GM18907 (cell line): ENCODE measurements around the gene GABPB2.
"Not testable (repeated sequence)": the region's sequence is repeated elsewhere in the genome, so short reads cannot be mapped to it uniquely, and the experiment has no call there.

Experiments used
- ATAC-seq: cut with Tn5 transposase; IDR thresholded peaks from one replicate; pipeline ENCODE4 v1.9.1; 2021; ENCODE audit warnings: mild to moderate bottlenecking, moderate library complexity; ENCODE audit not compliant: unreplicated experiment

The GABPB2 gene

GRCh38 chr1:151059109-151060006 lies 11.2 kb upstream of the GABPB2 start, which contains the start of gene CDC42SE1:
TSS of gene CDC42SE1 (minus strand) at chr1:151059622. CDS start at chr1:151055730, 3,892 bp downstream.
- peak; percentile 77 for ATAC-seq

DNA sequence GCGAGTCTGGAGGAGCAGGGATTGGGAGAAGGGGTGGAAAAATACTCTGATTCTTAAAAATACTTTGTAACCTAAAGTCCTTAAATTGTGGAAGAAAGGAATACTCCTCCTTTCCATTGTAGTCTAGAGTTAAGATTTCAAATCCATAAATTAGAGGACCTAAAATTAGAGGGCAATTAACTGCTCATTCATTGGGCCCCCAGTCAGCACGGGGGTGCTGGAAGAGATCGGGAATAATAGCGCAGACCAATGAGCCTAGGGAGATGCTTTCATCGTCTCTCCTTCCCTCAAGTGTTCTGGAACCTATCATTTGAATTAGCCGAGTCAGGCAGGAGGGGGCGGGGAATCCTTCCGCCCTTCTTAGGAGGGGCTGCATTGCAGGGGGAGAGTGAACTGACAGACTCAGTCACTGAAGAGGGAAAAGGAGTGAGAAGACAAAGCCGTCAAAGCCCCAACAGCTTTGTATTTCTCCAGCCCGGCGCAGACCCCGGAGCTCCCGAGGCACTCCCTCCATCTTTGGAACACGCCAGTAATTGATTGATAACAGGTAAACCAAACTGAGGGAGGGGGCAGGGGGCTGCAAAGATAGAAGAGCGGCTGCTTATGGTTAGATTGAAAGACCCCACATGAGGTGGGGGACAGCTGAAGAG lies 10.4 kb upstream of the GABPB2 start, which contains the start of gene MLLT11:
Gene MLLT11, plus strand, starts transcription at position 391 of the 650 bp plus-strand sequence. CDS start 6,828 bp downstream, outside the sequence.
- ATAC-seq = no peak

GRCh38 chr1:151060657-151061421 lies 9.7 kb upstream of the GABPB2 start:
- no peak for ATAC-seq

GRCh38 chr1:151061704-151062103 lies 8.9 kb upstream of the GABPB2 start:
- ATAC-seq = no peak

DNA sequence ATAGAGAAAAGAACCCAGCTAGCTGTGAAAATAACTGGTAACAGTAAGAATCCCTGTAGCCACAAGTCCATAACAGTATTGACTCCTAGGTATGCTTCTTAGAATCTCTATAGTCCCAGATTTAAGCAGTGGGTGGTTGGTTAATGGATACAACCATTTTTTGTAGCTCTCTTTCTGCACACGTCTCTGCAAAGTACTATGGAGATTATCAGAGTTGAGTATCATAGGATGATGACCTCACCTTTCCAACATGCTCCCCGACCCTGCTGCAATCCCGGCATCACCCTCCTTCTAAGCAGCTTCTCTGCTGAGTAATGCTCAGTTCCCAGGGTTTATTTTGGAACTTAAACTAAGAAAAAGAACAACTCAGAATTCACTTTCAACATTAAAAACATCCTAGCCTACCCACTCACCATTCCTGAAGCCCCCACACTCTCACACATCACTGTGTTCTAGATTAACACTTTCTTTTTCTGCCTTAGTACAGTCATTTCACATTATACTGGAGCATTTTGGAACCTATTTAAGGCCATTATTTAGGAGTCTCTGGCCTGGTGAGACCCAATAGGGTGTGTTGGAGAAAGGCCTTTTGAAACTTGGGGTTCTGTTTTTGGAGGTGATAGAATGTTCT lies 7.7 kb upstream of the GABPB2 start:
- ATAC-seq = no peak

DNA sequence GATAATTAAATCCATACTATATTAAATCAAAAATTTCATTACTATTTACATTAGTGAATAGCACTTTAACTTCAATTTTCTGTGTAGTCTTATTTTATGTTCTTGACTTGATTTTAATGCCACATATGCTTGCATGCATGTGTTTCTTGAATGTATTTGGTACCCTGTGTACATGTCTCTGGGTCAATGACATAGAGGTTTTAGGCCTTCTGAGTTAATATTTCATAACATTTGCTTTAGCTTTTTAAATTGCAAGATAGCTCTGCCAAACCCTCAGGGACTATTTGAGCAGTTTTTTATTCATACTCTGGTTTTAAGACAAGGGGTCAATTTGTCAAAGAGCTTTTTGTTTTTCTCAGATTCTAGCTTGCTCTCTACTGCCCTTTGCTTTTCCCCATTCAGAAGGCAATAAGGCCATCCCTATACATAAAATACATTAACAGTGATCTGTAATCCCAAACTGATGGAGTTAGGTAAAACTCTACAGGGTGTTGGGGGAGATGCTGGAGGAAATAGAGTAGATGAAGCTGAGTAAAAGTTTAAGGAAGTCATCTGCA lies 5.4 kb upstream of the GABPB2 start:
- no peak for ATAC-seq

GRCh38 chr1:151067185-151067584 lies 3.4 kb upstream of the GABPB2 start:
- ATAC-seq = no peak

- ATAC-seq = no peak
Observed at GRCh38 chr1:151069103-151069486, 1.5 kb upstream of the GABPB2 start.

- no peak for ATAC-seq
Observed at GRCh38 chr1:151072224-151072623, 1.7 kb downstream of the GABPB2 start.

- ATAC-seq = no peak
Observed at GRCh38 chr1:151085953-151086559, 15.5 kb downstream of the GABPB2 start.

GRCh38 chr1:151097426-151097825 lies 26.9 kb downstream of the GABPB2 start:
- not testable (repeated sequence) for ATAC-seq

- ATAC-seq = no peak
Observed at GRCh38 chr1:151098126-151098525, 27.6 kb downstream of the GABPB2 start.

GRCh38 chr1:151104630-151105029 lies 34.1 kb downstream of the GABPB2 start:
- no peak for ATAC-seq

DNA sequence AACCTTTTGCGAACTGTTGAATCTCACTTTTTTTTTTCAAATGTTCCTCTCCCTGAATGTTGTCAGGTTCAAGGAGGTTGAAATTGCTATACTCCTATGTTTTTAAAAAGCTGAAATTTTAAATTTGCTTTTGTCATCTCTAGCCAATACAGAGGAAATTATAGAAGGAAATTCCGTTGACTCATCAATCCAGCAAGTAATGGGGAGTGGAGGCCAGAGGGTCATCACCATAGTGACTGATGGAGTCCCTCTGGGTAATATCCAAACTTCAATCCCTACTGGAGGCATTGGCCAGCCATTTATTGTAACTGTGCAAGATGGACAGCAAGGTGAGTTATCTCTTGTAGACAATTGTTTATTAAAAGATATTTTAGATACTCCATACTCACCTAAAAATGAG lies 36.3 kb downstream of the GABPB2 start:
- no peak for ATAC-seq

DNA sequence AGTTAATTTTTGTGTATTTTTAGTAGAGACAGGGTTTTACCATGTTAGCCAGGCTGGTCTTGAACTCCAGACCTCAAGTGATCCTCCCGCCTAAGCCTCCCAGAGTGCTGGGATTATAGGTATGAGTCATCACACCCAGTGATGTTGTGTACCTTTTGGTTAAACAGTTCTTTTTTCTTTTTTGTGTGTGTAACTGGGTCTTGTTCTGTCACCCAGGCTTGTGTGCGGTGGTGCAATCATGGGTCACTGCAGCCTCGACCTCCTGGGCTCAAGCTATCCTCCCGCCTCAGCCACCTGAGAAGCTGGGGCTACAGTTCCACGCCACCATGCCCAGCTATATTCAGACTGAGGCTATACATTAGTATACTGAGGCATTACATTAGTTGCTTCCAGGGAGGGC lies 37.8 kb downstream of the GABPB2 start:
- no peak for ATAC-seq

DNA sequence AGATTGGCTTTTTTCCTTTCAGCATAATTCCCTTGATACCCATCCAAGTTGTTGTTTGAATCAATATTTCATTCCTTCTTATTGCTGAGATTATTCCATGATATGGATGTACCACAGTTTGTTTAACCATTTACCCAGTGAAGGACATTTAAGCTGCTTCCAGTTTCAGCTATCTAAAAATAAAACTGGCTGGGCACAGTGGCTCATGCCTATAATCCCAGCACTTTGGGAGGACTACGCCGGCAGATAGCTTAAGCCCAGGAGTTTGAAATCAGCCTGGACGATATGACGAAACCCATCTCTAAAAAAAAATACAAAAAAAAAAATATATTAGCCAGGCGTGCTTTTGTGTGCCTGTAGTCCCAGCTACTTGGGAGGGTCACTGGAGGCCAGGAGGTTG lies 43.3 kb downstream of the GABPB2 start:
- no peak for ATAC-seq

DNA sequence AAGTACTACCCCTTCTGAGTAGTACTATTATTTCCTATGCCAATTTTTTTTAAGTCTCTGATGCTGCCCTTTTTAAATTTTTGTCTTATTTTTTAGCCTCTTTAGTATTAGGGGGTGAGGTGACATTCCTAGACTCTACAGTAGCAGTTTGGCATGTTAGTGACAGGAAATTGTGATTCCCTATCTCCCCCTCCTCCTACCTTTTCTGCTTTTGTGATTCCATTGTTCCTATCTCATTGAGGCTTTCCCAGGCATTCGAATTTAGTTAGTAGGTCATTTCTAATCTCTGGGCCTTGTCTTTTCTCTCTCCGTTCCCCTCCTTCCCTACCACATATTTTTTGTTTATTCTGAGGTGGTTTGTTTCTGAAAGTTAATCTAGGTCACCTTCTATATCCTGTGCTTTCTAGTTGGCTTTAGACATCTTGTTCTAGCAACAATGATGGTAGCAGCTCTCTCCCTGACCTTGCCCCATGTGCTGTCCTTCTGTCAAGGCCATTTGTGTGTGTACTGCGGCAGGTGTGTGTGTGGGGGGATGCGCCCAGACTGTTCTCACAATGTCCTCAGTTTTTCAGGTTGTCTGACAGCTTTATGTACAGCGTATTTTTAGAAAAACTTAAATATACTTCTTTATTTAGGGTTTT lies 54.3 kb downstream of the GABPB2 start:
- ATAC-seq = no peak

- no peak for ATAC-seq
Observed at GRCh38 chr1:151128800-151129199, 58.2 kb downstream of the GABPB2 start.

- peak; percentile 81 for ATAC-seq
Observed at GRCh38 chr1:151130987-151131586, 60.5 kb downstream of the GABPB2 start.
